Measurements from ENCODE around the gene ATF7. TPM values are rescaled to one million over a fixed set of nuclear protein-coding genes. Genes with fewer than 3 reads are reported as not detected.

The ATF7 gene
- polyA plus RNA-seq, 1 experiment, result 27.1 TPM

DNA sequence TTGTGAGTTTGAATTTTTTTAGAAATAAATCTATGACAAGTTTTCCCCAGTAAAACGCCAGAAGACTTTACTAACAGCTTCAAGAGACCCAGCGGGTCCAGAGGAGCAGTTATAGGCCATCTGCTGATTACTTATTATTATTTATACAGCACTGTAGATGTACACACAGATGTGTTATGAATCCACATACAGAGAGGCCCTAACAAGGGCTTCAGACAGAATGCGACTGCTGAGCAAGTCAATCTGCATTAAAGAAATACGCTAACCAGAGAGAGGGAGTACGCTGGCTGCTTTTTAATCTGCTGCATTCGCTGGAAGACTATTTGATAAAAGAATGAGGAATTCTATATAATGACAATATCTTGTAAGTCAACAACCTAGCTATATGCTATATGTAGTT lies 32.5 kb downstream of the ATF7 start:
- Histone ChIP-seq H3K27me3 (ENCODE audit: control insufficient read depth, insufficient read depth, low read length) (no peaks in the 10 kb centered on the region), H3K4me3 (ENCODE audit: low read depth, low read length) (no peak overlapping the region), H3K27ac (ENCODE audit: low read depth, low read length) (no peak overlapping the region), H3K9me3 (ENCODE audit: control insufficient read depth, insufficient read depth, low read length) (no peaks in the 10 kb centered on the region)
- DNase-seq (ENCODE audit: low read depth, low spot score), result no peak
- ChIA-PET POLR2A (no interaction called here), CTCF (interaction anchor here (0.6 kb wide), 1 partner anchor 24 kb away, joined by 4 read pairs; no protein-coding TSS in a partner anchor)
- TF ChIP-seq, protein P1, sequence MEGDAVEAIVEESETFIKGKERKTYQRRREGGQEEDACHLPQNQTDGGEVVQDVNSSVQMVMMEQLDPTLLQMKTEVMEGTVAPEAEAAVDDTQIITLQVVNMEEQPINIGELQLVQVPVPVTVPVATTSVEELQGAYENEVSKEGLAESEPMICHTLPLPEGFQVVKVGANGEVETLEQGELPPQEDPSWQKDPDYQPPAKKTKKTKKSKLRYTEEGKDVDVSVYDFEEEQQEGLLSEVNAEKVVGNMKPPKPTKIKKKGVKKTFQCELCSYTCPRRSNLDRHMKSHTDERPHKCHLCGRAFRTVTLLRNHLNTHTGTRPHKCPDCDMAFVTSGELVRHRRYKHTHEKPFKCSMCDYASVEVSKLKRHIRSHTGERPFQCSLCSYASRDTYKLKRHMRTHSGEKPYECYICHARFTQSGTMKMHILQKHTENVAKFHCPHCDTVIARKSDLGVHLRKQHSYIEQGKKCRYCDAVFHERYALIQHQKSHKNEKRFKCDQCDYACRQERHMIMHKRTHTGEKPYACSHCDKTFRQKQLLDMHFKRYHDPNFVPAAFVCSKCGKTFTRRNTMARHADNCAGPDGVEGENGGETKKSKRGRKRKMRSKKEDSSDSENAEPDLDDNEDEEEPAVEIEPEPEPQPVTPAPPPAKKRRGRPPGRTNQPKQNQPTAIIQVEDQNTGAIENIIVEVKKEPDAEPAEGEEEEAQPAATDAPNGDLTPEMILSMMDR (IDR thresholded peaks at IDR 0.05; ENCODE audit: low read depth, low read length), result no peak

- TF ChIP-seq, protein P1 (IDR thresholded peaks at IDR 0.05; ENCODE audit: low read depth, low read length), result no peak
- ChIA-PET POLR2A (no interaction called here), CTCF (no interaction called here)
- no peak overlapping the region for H3K27ac ChIP-seq (ENCODE audit: low read depth, low read length)
- no peak overlapping the region for H3K4me3 ChIP-seq (ENCODE audit: low read depth, low read length)
- H3K27me3 ChIP-seq (ENCODE audit: control insufficient read depth, insufficient read depth, low read length), result no peaks in the 10 kb centered on the region
- no peak for DNase-seq (ENCODE audit: low read depth, low spot score)
- H3K9me3 ChIP-seq (ENCODE audit: control insufficient read depth, insufficient read depth, low read length), result no peaks in the 10 kb centered on the region
Observed at GRCh38 chr12:53593031-53593430, 33.2 kb downstream of the ATF7 start.

- no peak for DNase-seq (ENCODE audit: low read depth, low spot score)
- TF ChIP-seq, protein P1 (IDR thresholded peaks at IDR 0.05; ENCODE audit: low read depth, low read length), result no peak
- ChIA-PET POLR2A (no interaction called here), CTCF (interaction anchor here (1.0 kb wide), 1 partner anchor 154 kb away, joined by 3 read pairs; no protein-coding TSS in a partner anchor)
- Histone ChIP-seq H3K27me3 (ENCODE audit: control insufficient read depth, insufficient read depth, low read length) (no peaks in the 10 kb centered on the region), H3K4me3 (ENCODE audit: low read depth, low read length) (no peak overlapping the region), H3K9me3 (ENCODE audit: control insufficient read depth, insufficient read depth, low read length) (no peaks in the 10 kb centered on the region), H3K27ac (ENCODE audit: low read depth, low read length) (no peak overlapping the region)
Observed at GRCh38 chr12:53592426-53592825, 33.8 kb downstream of the ATF7 start.

GRCh38 chr12:53591301-53592206 lies 34.6 kb downstream of the ATF7 start:
- CTCF ChIA-PET, result interaction anchor here (1.0 to 1.4 kb wide), 2 partner anchors 32 to 154 kb away, joined by 3 read pairs; no protein-coding TSS in a partner anchor
- H3K27ac ChIP-seq (ENCODE audit: low read depth, low read length), result no peak overlapping the region
- no peaks in the 10 kb centered on the region for H3K27me3 ChIP-seq (ENCODE audit: control insufficient read depth, insufficient read depth, low read length)
- no peak for DNase-seq (ENCODE audit: low read depth, low spot score)
- POLR2A ChIA-PET, result no interaction called here
- H3K4me3 ChIP-seq (ENCODE audit: low read depth, low read length), result no peak overlapping the region
- TF ChIP-seq, protein P1 (IDR thresholded peaks at IDR 0.05; ENCODE audit: low read depth, low read length), result no peak
- H3K9me3 ChIP-seq (ENCODE audit: control insufficient read depth, insufficient read depth, low read length), result no peaks in the 10 kb centered on the region

DNA sequence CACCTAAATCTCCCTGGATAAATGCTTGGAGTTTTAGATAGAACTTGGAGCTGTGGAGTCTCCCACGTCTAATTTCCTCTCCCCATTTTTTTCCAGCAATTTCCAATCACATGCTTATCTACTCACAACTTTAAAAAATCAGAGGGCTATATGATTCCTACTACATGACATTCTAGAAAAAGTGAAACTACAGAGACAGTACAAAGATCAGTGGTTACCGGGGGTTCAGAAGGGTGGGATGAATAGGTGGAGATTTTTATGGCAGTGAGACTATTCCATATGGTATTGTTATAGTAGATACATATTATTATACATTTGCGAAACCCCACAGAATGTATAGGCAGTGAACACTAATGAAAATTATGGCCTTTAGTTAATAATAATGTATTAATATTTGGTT lies 35.5 kb downstream of the ATF7 start:
- ChIA-PET CTCF (interaction anchor here (1.4 kb wide), 1 partner anchor 33 kb away, joined by 3 read pairs; no protein-coding TSS in a partner anchor), POLR2A (no interaction called here)
- no peak overlapping the region for H3K27ac ChIP-seq (ENCODE audit: low read depth, low read length)
- H3K9me3 ChIP-seq (ENCODE audit: control insufficient read depth, insufficient read depth, low read length), result no peaks in the 10 kb centered on the region
- TF ChIP-seq, protein P1 (IDR thresholded peaks at IDR 0.05; ENCODE audit: low read depth, low read length), result no peak
- DNase-seq (ENCODE audit: low read depth, low spot score), result no peak
- no peak overlapping the region for H3K4me3 ChIP-seq (ENCODE audit: low read depth, low read length)
- H3K27me3 ChIP-seq (ENCODE audit: control insufficient read depth, insufficient read depth, low read length), result no peaks in the 10 kb centered on the region
